Vagina (tissue), 2 donors: Measurements from ENCODE around the gene RFLNA. TPM values are rescaled to one million over a fixed set of nuclear protein-coding genes. Genes with fewer than 3 reads are reported as not detected.

Experiments used
- DNase-seq, 2 donors: peaks; one replicate each; pipeline ENCODE4 v3.0.0-alpha.2; 2017; ENCODE audit errors: extremely low spot score in 2 of 2
- H3K27ac ChIP-seq: fragments of 200-600 bp; sonication (generic); one replicate; pipeline ENCODE4 v1.5.1; 2019
- H3K27me3 ChIP-seq: fragments of 200-600 bp; sonication (generic); one replicate; pipeline ENCODE4 v1.5.1; 2019
- H3K36me3 ChIP-seq, 2 donors: fragments of 200-600 bp; sonication (generic); one replicate each; pipeline ENCODE4 v1.5.1; 2017 to 2019
- H3K4me1 ChIP-seq: fragments of 200-600 bp; sonication (generic); one replicate; pipeline ENCODE4 v1.5.1; 2019
- H3K4me3 ChIP-seq, 2 donors: fragments of 200-600 bp; sonication (generic); 1 replicate in 1 of 2; 2 replicates in 1 of 2; pipeline ENCODE4 v1.5.1; 2016 to 2019
- H3K9me3 ChIP-seq: fragments of 200-600 bp; sonication (generic); one replicate; pipeline ENCODE4 v1.5.1; 2019
- CTCF ChIP-seq, 3 experiments: fragments of 450-650 bp in 2 of 3; fragments of 200-600 bp in 1 of 3; sonication (generic) in 1 of 3; IDR thresholded peaks; one replicate each; pipeline ENCODE4 v1.5.1; 2017 to 2019; ENCODE audit warnings: antibody characterized with exemption in 3 of 3, mild to moderate bottlenecking in 2 of 3, moderate library complexity in 2 of 3
- POLR2A ChIP-seq, 2 donors: fragments of 450-650 bp; IDR thresholded peaks; one replicate each; pipeline ENCODE4 v1.6.1; 2017; ENCODE audit warnings: antibody characterized with exemption in 2 of 2, mild to moderate bottlenecking in 2 of 2, moderate library complexity in 2 of 2
- POLR2AphosphoS5 ChIP-seq, 2 donors: sonication (generic); formaldehyde crosslinking; IDR thresholded peaks; one replicate each; pipeline ENCODE4 v1.9.0; 2017; ENCODE audit warnings: antibody characterized with exemption in 2 of 2, mild to moderate bottlenecking in 2 of 2, low read depth in 1 of 2; ENCODE audit not compliant: insufficient read depth in 1 of 2
- intact Hi-C: fragments of 100-400 bp; cut with DNase I; formaldehyde crosslinking; loops from one replicate; pipeline ENCODE4 v1.15.1; 2023
- total RNA-seq: library from RNA; depleted of rRNA; stranded (reverse); fragments of >200 nt; gene quantifications from one replicate; pipeline ENCODE4 v1.2.3, GENCODE V29; 2016

RFLNA gene
- total RNA-seq, 1 donor from 2014 or later = 1.7 TPM

GRCh38 chr12:124308741-124309140, 13.8 kb downstream of the RFLNA start:
- no peak for DNase-seq
- no peaks in the 10 kb centered on the region for H3K9me3 ChIP-seq
- no peak overlapping the region for H3K4me3 ChIP-seq
- intact Hi-C loops = no loop called here
- TF ChIP-seq POLR2AphosphoS5 (IDR thresholded peaks at IDR 0.05; ENCODE audit: insufficient read depth in 1 of 2, low read depth in 1 of 2) (no peak), POLR2A (IDR thresholded peaks at IDR 0.05) (no peak), CTCF (IDR thresholded peaks at IDR 0.05) (no peak)
- H3K27ac ChIP-seq = no peak overlapping the region
- H3K4me1 ChIP-seq = no peaks in the 10 kb centered on the region
- H3K27me3 ChIP-seq = no peaks in the 10 kb centered on the region
- H3K36me3 ChIP-seq = no peaks in the 10 kb centered on the region

DNA sequence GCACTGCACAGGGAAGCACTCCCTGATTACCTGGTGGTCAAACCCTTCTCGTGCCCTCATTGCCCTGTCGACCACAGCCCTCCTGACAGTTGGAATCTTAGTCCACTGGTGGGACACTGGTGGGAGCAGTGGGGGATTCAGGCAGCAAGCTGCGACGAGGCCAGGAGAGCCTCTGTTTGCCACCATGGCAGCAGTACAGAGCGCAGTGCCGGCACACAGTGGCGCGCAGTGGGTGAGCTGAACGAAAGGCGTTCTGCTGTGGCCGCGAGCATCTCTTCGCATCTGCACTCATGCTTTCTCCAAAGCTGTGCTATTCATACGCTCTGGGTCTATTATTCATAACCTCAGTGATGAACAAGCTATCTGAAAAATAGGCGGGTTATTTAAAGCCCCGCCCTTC, 14.3 kb downstream of the RFLNA start:
- Histone ChIP-seq H3K36me3 (no peaks in the 10 kb centered on the region), H3K27ac (no peak overlapping the region), H3K4me3 (no peak overlapping the region), H3K27me3 (no peaks in the 10 kb centered on the region), H3K4me1 (no peaks in the 10 kb centered on the region), H3K9me3 (no peaks in the 10 kb centered on the region)
- TF ChIP-seq CTCF (IDR thresholded peaks at IDR 0.05) (no peak), POLR2AphosphoS5 (IDR thresholded peaks at IDR 0.05; ENCODE audit: insufficient read depth in 1 of 2, low read depth in 1 of 2) (no peak), POLR2A (IDR thresholded peaks at IDR 0.05) (no peak)
- intact Hi-C loops = no loop called here
- no peak for DNase-seq

GRCh38 chr12:124309744-124310143, 14.9 kb downstream of the RFLNA start:
- DNase-seq = no peak
- no peaks in the 10 kb centered on the region for H3K27me3 ChIP-seq
- H3K9me3 ChIP-seq = no peaks in the 10 kb centered on the region
- no peak overlapping the region for H3K27ac ChIP-seq
- H3K36me3 ChIP-seq = no peaks in the 10 kb centered on the region
- H3K4me3 ChIP-seq = no peak overlapping the region
- TF ChIP-seq POLR2AphosphoS5 (IDR thresholded peaks at IDR 0.05; ENCODE audit: insufficient read depth in 1 of 2, low read depth in 1 of 2) (no peak), CTCF (IDR thresholded peaks at IDR 0.05) (no peak), POLR2A (IDR thresholded peaks at IDR 0.05) (no peak)
- intact Hi-C loops = no loop called here
- H3K4me1 ChIP-seq = no peaks in the 10 kb centered on the region

GRCh38 chr12:124310178-124310577, 15.3 kb downstream of the RFLNA start:
- Histone ChIP-seq H3K36me3 (no peaks in the 10 kb centered on the region), H3K27ac (no peak overlapping the region), H3K27me3 (no peaks in the 10 kb centered on the region), H3K9me3 (no peaks in the 10 kb centered on the region), H3K4me1 (no peaks in the 10 kb centered on the region), H3K4me3 (no peak overlapping the region)
- intact Hi-C loops = no loop called here
- TF ChIP-seq POLR2AphosphoS5 (IDR thresholded peaks at IDR 0.05; ENCODE audit: insufficient read depth in 1 of 2, low read depth in 1 of 2) (no peak), POLR2A (IDR thresholded peaks at IDR 0.05) (no peak), CTCF (IDR thresholded peaks at IDR 0.05) (no peak)
- DNase-seq = no peak

DNA sequence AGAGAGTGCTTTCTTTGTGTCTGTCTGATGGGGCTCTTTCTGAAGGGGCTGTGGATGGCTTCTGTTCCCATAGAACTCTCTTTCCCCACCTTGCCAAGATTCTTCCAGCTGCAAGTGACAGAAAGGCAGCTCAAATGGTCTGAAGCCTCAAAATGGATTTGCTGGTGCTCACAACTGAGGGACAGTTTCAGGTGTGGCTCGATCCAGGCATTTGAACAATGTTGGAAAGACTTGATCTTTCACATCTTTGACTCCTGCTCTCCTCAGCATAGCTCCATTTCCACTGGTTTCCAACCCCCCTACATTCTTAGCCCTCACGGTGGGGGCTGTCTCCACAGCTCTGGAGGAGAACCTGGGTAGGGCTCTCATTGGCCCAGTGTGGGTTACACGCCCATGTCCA, 15.9 kb downstream of the RFLNA start:
- H3K36me3 ChIP-seq = no peaks in the 10 kb centered on the region
- no peak overlapping the region for H3K4me3 ChIP-seq
- H3K27me3 ChIP-seq = no peaks in the 10 kb centered on the region
- no peak overlapping the region for H3K27ac ChIP-seq
- intact Hi-C loops = no loop called here
- no peaks in the 10 kb centered on the region for H3K9me3 ChIP-seq
- no peaks in the 10 kb centered on the region for H3K4me1 ChIP-seq
- no peak for DNase-seq
- TF ChIP-seq POLR2A (IDR thresholded peaks at IDR 0.05) (no peak), CTCF (IDR thresholded peaks at IDR 0.05) (no peak), POLR2AphosphoS5 (IDR thresholded peaks at IDR 0.05; ENCODE audit: insufficient read depth in 1 of 2, low read depth in 1 of 2) (no peak)
